GM12878 (cell line): ENCODE data around the gene PLXNA4.

ENCODE experiments used
- ATF3 ChIP-seq: IDR thresholded peaks from 2 replicates; pipeline ENCODE4 v1.6.1; 2011; ENCODE audit warnings: low read depth, mild to moderate bottlenecking, low read length, moderate library complexity, borderline replicate concordance; ENCODE audit errors: extremely low read depth
- CTCF ChIP-seq, 3 experiments: IDR thresholded peaks in 2 of 3; conservative IDR thresholded peaks in 1 of 3; 2 replicates each; pipeline ENCODE4 v1.5.1; 2011; ENCODE audit warnings: low read depth in 3 of 3, low read length in 3 of 3, mild to moderate bottlenecking in 3 of 3, control low read depth in 2 of 3, moderate library complexity in 2 of 3, inconsistent platforms in 1 of 3, mixed read lengths in 1 of 3; ENCODE audit not compliant: control insufficient read depth in 2 of 3, insufficient read depth in 1 of 3; ENCODE audit errors: extremely low read depth in 1 of 3
- EZH2 ChIP-seq: IDR thresholded peaks from 2 replicates; pipeline ENCODE4 v1.6.1; 2012; ENCODE audit warnings: low read depth, mild to moderate bottlenecking, control low read depth, inconsistent platforms, low read length, borderline replicate concordance; ENCODE audit not compliant: control insufficient read depth
- GABPA ChIP-seq: IDR thresholded peaks from 2 replicates; pipeline ENCODE4 v1.6.1; 2014; ENCODE audit warnings: antibody characterized with exemption, low read depth, mild to moderate bottlenecking, inconsistent platforms
- HDAC2 ChIP-seq: fragments of 200-600 bp; sonication (generic); IDR thresholded peaks from 2 replicates; pipeline ENCODE4 v1.6.1; 2017
- NR2C2 ChIP-seq: IDR thresholded peaks from 2 replicates; pipeline ENCODE4 v1.6.1; 2011; ENCODE audit warnings: borderline replicate concordance, low read depth; ENCODE audit not compliant: control insufficient read depth, insufficient read length
- POLR2AphosphoS5 ChIP-seq: IDR thresholded peaks from 2 replicates; pipeline ENCODE4 v1.6.1; 2011; ENCODE audit warnings: mild to moderate bottlenecking, low read length, inconsistent platforms
- SPI1 ChIP-seq: IDR thresholded peaks from 2 replicates; pipeline ENCODE4 v1.6.1; 2011; ENCODE audit warnings: low read depth, mild to moderate bottlenecking, low read length, moderate library complexity, borderline replicate concordance; ENCODE audit not compliant: insufficient read depth
- YY1 ChIP-seq: IDR thresholded peaks from 2 replicates; pipeline ENCODE4 v1.6.1; 2011; ENCODE audit warnings: low read depth, mild to moderate bottlenecking, low read length

DNA sequence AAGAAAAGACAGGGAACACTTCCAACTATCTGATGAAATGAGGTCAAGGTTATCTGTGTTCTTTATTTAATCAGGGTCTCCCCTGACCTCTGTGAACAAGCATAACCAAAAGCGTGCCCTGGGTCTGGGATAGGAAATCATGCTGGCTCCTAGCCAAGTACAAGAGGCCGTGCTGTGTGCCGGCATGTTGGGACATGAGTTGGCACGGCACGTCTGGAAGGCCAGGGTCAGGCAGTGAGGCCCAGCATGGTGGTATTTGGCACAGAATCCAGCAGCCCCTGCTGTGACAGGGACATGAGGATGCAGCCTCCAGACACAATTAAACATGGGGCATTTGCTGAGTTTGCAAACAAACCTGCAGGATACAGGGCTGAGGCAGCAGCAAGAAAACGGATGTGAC, 320.4 kb downstream of the PLXNA4 start:
- TF ChIP-seq CTCF (IDR thresholded peaks at IDR 0.05 in 2 of 3, conservative IDR thresholded peaks at IDR 0.05 in 1 of 3; ENCODE audit: control insufficient read depth in 2 of 3, extremely low read depth in 1 of 3, insufficient read depth in 1 of 3, low read depth in 3 of 3, low read length in 3 of 3) (no peak), ATF3 (no peak), YY1 (no peak), NR2C2 (no peak), HDAC2 (no peak), GABPA (no peak), SPI1 (no peak), POLR2AphosphoS5 (no peak), EZH2 (no peak)
